ENCODE measurements around the gene CDH1. TPM values are rescaled to one million over a fixed set of nuclear protein-coding genes. Genes with fewer than 3 reads are reported as not detected.
A peak's percentile ranks its signal among the peaks of the same experiment; 100 is the strongest.

CDH1 gene
- total RNA-seq, 2 experiments from 2014 or later = 0.16 to 0.54 TPM

DNA sequence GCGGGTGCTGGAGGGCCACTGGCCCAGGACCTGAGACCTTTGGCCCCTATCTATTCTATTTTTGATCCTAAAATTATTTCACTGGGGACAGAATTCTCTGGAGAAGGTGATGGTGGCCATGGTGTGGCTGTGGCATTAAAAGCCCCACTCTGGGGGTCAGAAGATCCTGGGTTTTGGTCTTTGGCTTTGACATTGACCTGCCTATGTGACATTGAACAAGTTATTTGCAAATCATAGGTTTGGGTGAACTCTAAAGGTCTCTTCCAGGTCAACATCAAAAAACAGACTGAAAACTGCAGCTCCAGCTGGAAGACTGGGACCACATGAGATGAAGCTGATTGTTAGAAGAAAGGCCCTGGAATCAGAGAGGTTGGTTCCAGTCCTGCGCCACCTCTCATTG, 2.3 kb upstream of the CDH1 start:
- Mint-ChIP-seq H3K36me3 (ENCODE audit: low read depth) (no peaks in the 10 kb centered on the region), H3K9me3 (no peaks in the 10 kb centered on the region), H3K27me3 (peaks cover 28% of the 10 kb centered on the region), H3K27ac (no peak overlapping the region), H3K4me3 (no peak overlapping the region), H3K4me1 (ENCODE audit: low read depth) (peaks cover 5% of the 10 kb centered on the region)
- DNase-seq (no peak), ATAC-seq (no peak)
- POLR2A ChIA-PET = no interaction called here
- intact Hi-C loops (cut with micrococcal nuclease) = no loop called here
- CTCF ChIA-PET = interaction anchor here (2.0 kb wide), 1 partner anchor 145 kb away, joined by 6 read pairs; no protein-coding TSS in a partner anchor
- TF ChIP-seq, protein P1, sequence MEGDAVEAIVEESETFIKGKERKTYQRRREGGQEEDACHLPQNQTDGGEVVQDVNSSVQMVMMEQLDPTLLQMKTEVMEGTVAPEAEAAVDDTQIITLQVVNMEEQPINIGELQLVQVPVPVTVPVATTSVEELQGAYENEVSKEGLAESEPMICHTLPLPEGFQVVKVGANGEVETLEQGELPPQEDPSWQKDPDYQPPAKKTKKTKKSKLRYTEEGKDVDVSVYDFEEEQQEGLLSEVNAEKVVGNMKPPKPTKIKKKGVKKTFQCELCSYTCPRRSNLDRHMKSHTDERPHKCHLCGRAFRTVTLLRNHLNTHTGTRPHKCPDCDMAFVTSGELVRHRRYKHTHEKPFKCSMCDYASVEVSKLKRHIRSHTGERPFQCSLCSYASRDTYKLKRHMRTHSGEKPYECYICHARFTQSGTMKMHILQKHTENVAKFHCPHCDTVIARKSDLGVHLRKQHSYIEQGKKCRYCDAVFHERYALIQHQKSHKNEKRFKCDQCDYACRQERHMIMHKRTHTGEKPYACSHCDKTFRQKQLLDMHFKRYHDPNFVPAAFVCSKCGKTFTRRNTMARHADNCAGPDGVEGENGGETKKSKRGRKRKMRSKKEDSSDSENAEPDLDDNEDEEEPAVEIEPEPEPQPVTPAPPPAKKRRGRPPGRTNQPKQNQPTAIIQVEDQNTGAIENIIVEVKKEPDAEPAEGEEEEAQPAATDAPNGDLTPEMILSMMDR (IDR thresholded peaks at IDR 0.05) = no peak

DNA sequence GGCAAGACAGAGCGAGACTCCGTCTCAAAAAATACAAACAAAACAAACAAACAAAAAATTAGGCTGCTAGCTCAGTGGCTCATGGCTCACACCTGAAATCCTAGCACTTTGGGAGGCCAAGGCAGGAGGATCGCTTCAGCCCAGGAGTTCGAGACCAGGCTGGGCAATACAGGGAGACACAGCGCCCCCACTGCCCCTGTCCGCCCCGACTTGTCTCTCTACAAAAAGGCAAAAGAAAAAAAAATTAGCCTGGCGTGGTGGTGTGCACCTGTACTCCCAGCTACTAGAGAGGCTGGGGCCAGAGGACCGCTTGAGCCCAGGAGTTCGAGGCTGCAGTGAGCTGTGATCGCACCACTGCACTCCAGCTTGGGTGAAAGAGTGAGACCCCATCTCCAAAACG, 531 bp upstream of the CDH1 start:
- H3K4me3 Mint-ChIP-seq = peak overlapping the region; percentile 37
- H3K4me1 Mint-ChIP-seq (ENCODE audit: low read depth) = peaks cover 11% of the 10 kb centered on the region
- no peak for ATAC-seq
- TF ChIP-seq, protein P1 (IDR thresholded peaks at IDR 0.05) = no peak
- H3K27me3 Mint-ChIP-seq = peaks cover 35% of the 10 kb centered on the region
- H3K36me3 Mint-ChIP-seq (ENCODE audit: low read depth) = no peaks in the 10 kb centered on the region
- DNase-seq = no peak
- no peak overlapping the region for H3K27ac Mint-ChIP-seq
- ChIA-PET POLR2A (interaction anchor here (1.2 kb wide), 1 partner anchor 16 kb away, joined by 3 read pairs; no protein-coding TSS in a partner anchor), CTCF (no interaction called here)
- H3K9me3 Mint-ChIP-seq = no peaks in the 10 kb centered on the region
- intact Hi-C loops (cut with micrococcal nuclease) = no loop called here

DNA sequence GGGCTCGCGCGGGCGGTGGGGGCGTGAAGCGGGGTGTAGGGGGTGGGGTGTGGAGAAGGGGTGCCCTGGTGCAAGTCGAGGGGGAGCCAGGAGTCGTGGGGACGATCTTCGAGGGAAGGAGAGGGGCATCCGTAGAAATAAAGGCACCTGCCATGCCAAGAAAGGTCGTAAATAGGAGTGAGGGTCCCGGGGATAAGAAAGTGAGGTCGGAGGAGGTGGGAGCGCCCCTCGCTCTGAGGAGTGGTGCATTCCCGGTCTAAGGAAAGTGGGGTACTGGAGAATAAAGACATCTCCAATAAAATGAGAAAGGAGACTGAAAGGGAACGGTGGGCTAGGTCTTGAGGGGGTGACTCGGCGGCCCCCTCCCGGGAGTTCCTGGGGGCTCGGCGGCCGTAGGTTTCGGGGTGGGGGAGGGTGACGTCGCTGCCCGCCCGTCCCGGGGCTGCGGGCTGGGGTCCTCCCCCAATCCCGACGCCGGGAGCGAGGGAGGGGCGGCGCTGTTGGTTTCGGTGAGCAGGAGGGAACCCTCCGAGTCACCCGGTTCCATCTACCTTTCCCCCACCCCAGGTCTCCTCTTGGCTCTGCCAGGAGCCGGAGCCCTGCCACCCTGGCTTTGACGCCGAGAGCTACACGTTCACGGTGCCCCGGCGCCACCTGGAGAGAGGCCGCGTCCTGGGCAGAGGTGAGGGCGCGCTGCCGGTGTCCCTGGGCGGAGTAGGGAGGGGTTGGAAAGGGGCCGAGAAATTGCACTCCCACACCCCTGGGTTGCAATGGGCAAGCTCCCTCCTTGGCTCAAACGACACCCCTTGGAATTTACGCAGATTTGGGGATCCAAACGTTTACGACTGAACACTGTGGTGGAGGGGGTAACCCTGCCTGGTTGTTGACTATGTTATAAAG, 888 bp downstream of the CDH1 start:
- intact Hi-C loops (cut with micrococcal nuclease) = no loop called here
- Mint-ChIP-seq H3K27ac (no peak overlapping the region), H3K36me3 (ENCODE audit: low read depth) (no peaks in the 10 kb centered on the region), H3K9me3 (no peaks in the 10 kb centered on the region), H3K4me3 (no peak overlapping the region), H3K27me3 (peaks cover 29% of the 10 kb centered on the region), H3K4me1 (ENCODE audit: low read depth) (peaks cover 11% of the 10 kb centered on the region)
- ChIA-PET POLR2A (no interaction called here), CTCF (no interaction called here)
- TF ChIP-seq, protein P1 (IDR thresholded peaks at IDR 0.05) = no peak
- peak; percentile 17 for DNase-seq
- ATAC-seq = no peak

DNA sequence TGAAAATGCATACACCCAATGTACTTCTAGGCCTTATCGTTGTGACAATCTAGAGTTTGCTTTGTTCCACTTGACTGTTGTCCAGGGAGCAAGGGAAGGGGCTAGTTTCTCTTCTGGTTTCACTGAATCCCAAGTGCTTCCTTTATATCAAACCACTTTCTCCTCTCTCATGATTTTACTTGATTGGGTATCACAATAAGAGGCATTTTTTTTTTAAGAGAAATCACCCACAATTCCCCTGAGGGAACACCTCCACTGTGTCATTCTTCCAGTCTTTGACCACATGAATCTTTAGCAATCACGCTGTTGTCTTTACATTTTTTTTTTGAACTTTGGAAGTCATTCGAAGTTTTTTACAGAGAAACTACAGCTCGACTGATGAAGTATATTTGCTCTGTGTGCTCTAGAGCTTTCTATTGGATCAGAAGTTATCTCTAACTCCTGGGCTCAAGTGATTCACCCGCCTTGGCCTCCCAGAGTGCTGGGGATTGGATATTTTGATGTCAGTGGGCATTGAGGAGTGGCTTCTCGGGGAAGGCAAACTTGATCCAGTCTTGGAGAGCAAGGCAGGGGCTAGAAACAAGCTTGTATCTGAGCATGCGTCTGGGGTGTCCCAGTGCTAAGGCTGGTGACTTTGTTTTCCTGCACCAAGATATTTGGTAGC, 3.0 kb downstream of the CDH1 start:
- ChIA-PET CTCF (no interaction called here), POLR2A (interaction anchor here (0.6 kb wide), 1 partner anchor 18 kb away, joined by 3 read pairs; no protein-coding TSS in a partner anchor)
- no peak for ATAC-seq
- H3K4me3 Mint-ChIP-seq = no peak overlapping the region
- peaks cover 11% of the 10 kb centered on the region for H3K4me1 Mint-ChIP-seq (ENCODE audit: low read depth)
- no peaks in the 10 kb centered on the region for H3K9me3 Mint-ChIP-seq
- TF ChIP-seq, protein P1 (IDR thresholded peaks at IDR 0.05) = no peak
- no peak overlapping the region for H3K27ac Mint-ChIP-seq
- no peak for DNase-seq
- peaks cover 26% of the 10 kb centered on the region for H3K27me3 Mint-ChIP-seq
- no peaks in the 10 kb centered on the region for H3K36me3 Mint-ChIP-seq (ENCODE audit: low read depth)
- intact Hi-C loops (cut with micrococcal nuclease) = no loop called here

All from activated CD8-positive, alpha-beta T cell treated with anti-CD3 and anti-CD28 coated beads for 36 hours (primary cell).